SH-SY5Y (cell line): ENCODE data around the gene TNPO2.

ENCODE experiments used
- GATA2 ChIP-seq: IDR thresholded peaks from 2 replicates; pipeline ENCODE4 v1.6.1; 2011; ENCODE audit warnings: mild to moderate bottlenecking, low read depth, low read length
- GATA3 ChIP-seq: IDR thresholded peaks from 2 replicates; pipeline ENCODE4 v1.6.1; 2011; ENCODE audit warnings: low read depth, mild to moderate bottlenecking, low read length, moderate library complexity

GRCh38 chr19:12689581-12690216 lies 34.0 kb downstream of the TNPO2 start:
- TF ChIP-seq GATA2: no peak
- no peak for TF ChIP-seq GATA3
